SK-N-SH treated with all-trans-retinoic acid at 6 μM for 48 hours (cell line): ENCODE data around the gene HHAT.

Source experiments
- ATAC-seq: fragments of 200-7000 bp; cut with Tn5 transposase; 3 replicates; pipeline ENCODE4 v1.9.1; 2020; ENCODE audit warnings: mild to moderate bottlenecking, moderate library complexity
- ARNTL ChIP-seq: fragments of 450-650 bp; formaldehyde crosslinking; IDR thresholded peaks from 2 replicates; pipeline ENCODE4 v1.5.0; 2020; ENCODE audit warnings: low read depth, mild to moderate bottlenecking, moderate library complexity, borderline replicate concordance
- BACH2 ChIP-seq: fragments of 250-450 bp; sonication (Bioruptor Pico); IDR thresholded peaks from 2 replicates; pipeline ENCODE4 v1.9.0; 2021; ENCODE audit warnings: mild to moderate bottlenecking, borderline replicate concordance
- CREB5 ChIP-seq: fragments of 250-450 bp; sonication (Bioruptor Pico); IDR thresholded peaks from 2 replicates; pipeline ENCODE4 v1.5.1; 2020; ENCODE audit warnings: low read depth, mild to moderate bottlenecking, moderate library complexity
- CSRNP3 ChIP-seq: fragments of 250-450 bp; sonication (Bioruptor Pico); IDR thresholded peaks from 2 replicates; pipeline ENCODE4 v1.5.1; 2021; ENCODE audit warnings: mild to moderate bottlenecking, moderate library complexity
- ESRRG ChIP-seq: fragments of 250-450 bp; sonication (Bioruptor Pico); IDR thresholded peaks from 2 replicates; pipeline ENCODE4 v1.6.1; 2021; ENCODE audit warnings: mild to moderate bottlenecking
- GLIS3 ChIP-seq: fragments of 250-450 bp; sonication (Bioruptor Pico); IDR thresholded peaks from 2 replicates; pipeline ENCODE4 v1.5.0; 2020; ENCODE audit warnings: mild to moderate bottlenecking, moderate library complexity
- OSR1 ChIP-seq: fragments of 250-450 bp; sonication (Bioruptor Pico); IDR thresholded peaks from 2 replicates; pipeline ENCODE4 v1.8.0; 2022; ENCODE audit warnings: moderate library complexity, mild to moderate bottlenecking, inconsistent platforms
- PATZ1 ChIP-seq: fragments of 250-450 bp; sonication (Bioruptor Pico); IDR thresholded peaks from 2 replicates; pipeline ENCODE4 v1.8.0; 2020; ENCODE audit warnings: mild to moderate bottlenecking, moderate library complexity, borderline replicate concordance
- POU6F1 ChIP-seq: fragments of 250-450 bp; sonication (Bioruptor Pico); IDR thresholded peaks from 2 replicates; pipeline ENCODE4 v1.8.0; 2021; ENCODE audit warnings: low read depth, mild to moderate bottlenecking, moderate library complexity, borderline replicate concordance
- PPARA ChIP-seq: fragments of 250-450 bp; sonication (Bioruptor Pico); IDR thresholded peaks from 2 replicates; pipeline ENCODE4 v1.5.0; 2020; ENCODE audit warnings: mild to moderate bottlenecking, borderline replicate concordance
- RARB ChIP-seq: fragments of 250-450 bp; sonication (Bioruptor Pico); IDR thresholded peaks from 2 replicates; pipeline ENCODE4 v1.8.0; 2021; ENCODE audit warnings: mild to moderate bottlenecking, moderate library complexity
- SNAI2 ChIP-seq: fragments of 250-450 bp; sonication (Bioruptor Pico); IDR thresholded peaks from 2 replicates; pipeline ENCODE4 v1.5.0; 2020; ENCODE audit warnings: mild to moderate bottlenecking, moderate library complexity
- TSHZ2 ChIP-seq: fragments of 250-450 bp; sonication (Bioruptor Pico); IDR thresholded peaks from 2 replicates; pipeline ENCODE4 v1.5.0; 2020; ENCODE audit warnings: mild to moderate bottlenecking, moderate library complexity
- ZFP3 ChIP-seq: fragments of 250-450 bp; sonication (Bioruptor Pico); IDR thresholded peaks from 2 replicates; pipeline ENCODE4 v1.5.0; 2020; ENCODE audit warnings: mild to moderate bottlenecking, moderate library complexity
- ZNF565 ChIP-seq: fragments of 450-650 bp; formaldehyde crosslinking; conservative IDR thresholded peaks from 2 replicates; pipeline ENCODE4 v1.5.0; 2020; ENCODE audit warnings: low read depth, mild to moderate bottlenecking, moderate library complexity
- ZNF70 ChIP-seq: fragments of 450-650 bp; formaldehyde crosslinking; IDR thresholded peaks from 2 replicates; pipeline ENCODE4 v1.5.0; 2020; ENCODE audit warnings: mild to moderate bottlenecking, moderate library complexity
- ZNF8 ChIP-seq: fragments of 450-650 bp; formaldehyde crosslinking; IDR thresholded peaks from 2 replicates; pipeline ENCODE4 v1.5.0; 2020; ENCODE audit warnings: mild to moderate bottlenecking, moderate library complexity

HHAT gene

GRCh38 chr1:210385228-210385627 is 56.5 kb downstream of the HHAT start:
- peak; percentile 40; the same call in 1 of the 3 replicates for ATAC-seq
- TF ChIP-seq RARB (CRISPR knock-in tag) (no peak), OSR1 (CRISPR knock-in tag) (no peak), BACH2 (no peak), GLIS3 (CRISPR knock-in tag) (no peak), CREB5 (no peak), TSHZ2 (no peak), ZFP3 (no peak), POU6F1 (no peak)
- TF ChIP-seq, all 23 proteins: peak for 0

GRCh38 chr1:210394281-210394821 is 65.6 kb downstream of the HHAT start:
- TF ChIP-seq PPARA (CRISPR knock-in tag), result no peak
- no peak for TF ChIP-seq PATZ1
- no peak for TF ChIP-seq ZNF565
- TF ChIP-seq POU6F1, result no peak
- no peak for TF ChIP-seq SNAI2 (CRISPR knock-in tag)
- no peak for TF ChIP-seq ARNTL (CRISPR knock-in tag)
- no peak for TF ChIP-seq OSR1 (CRISPR knock-in tag)
- TF ChIP-seq CSRNP3 (CRISPR knock-in tag), result no peak
- peak; percentile 18 for ATAC-seq

GRCh38 chr1:210396541-210396940 is 67.8 kb downstream of the HHAT start:
- TF ChIP-seq ESRRG (CRISPR knock-in tag) (no peak), ZNF70 (CRISPR knock-in tag) (no peak), PATZ1 (no peak), PPARA (CRISPR knock-in tag) (no peak), ZNF8 (CRISPR knock-in tag) (peak; percentile 97)
- no peak for ATAC-seq
